BLaER1 treated with 17β-estradiol and CSF1 and Interleukin-3, amounts not matched to agents 10 nM and 100 nM (cell line): ENCODE measurements around the gene AFG1L.

Source experiments
- H3K27ac ChIP-seq, 11 experiments: shearing (Covaris generic); formaldehyde crosslinking; 2 replicates each; pipeline ENCODE4 v1.8.1; 2022
- H3K27me3 ChIP-seq, 11 experiments: shearing (Covaris generic); formaldehyde crosslinking; 2 replicates each; pipeline ENCODE4 v1.8.1; 2022
- H3K36me3 ChIP-seq, 11 experiments: shearing (Covaris generic); formaldehyde crosslinking; 2 replicates each; pipeline ENCODE4 v1.8.1; 2022
- H3K4me1 ChIP-seq, 10 experiments: shearing (Covaris generic); formaldehyde crosslinking; 2 replicates each; pipeline ENCODE4 v1.8.1; 2022
- H3K4me2 ChIP-seq, 11 experiments: shearing (Covaris generic); formaldehyde crosslinking; 2 replicates each; pipeline ENCODE4 v1.8.1; 2022
- H3K4me3 ChIP-seq, 10 experiments: shearing (Covaris generic); formaldehyde crosslinking; 2 replicates each; pipeline ENCODE4 v1.8.1; 2022
- H3K9ac ChIP-seq, 11 experiments: shearing (Covaris generic); formaldehyde crosslinking; 2 replicates each; pipeline ENCODE4 v1.8.1; 2022
- H3K9me3 ChIP-seq, 11 experiments: shearing (Covaris generic); formaldehyde crosslinking; replicated peaks in 1 of 11; 2 replicates each; pipeline ENCODE4 v1.8.1; 2022
- H4K20me1 ChIP-seq, 11 experiments: shearing (Covaris generic); formaldehyde crosslinking; 2 replicates each; pipeline ENCODE4 v1.8.1; 2022
- Cebpa-rat ChIP-seq, 11 experiments: shearing (Covaris generic); IDR thresholded peaks; 2 replicates each; pipeline ENCODE4 v1.8.1; 2022

AFG1L gene

DNA sequence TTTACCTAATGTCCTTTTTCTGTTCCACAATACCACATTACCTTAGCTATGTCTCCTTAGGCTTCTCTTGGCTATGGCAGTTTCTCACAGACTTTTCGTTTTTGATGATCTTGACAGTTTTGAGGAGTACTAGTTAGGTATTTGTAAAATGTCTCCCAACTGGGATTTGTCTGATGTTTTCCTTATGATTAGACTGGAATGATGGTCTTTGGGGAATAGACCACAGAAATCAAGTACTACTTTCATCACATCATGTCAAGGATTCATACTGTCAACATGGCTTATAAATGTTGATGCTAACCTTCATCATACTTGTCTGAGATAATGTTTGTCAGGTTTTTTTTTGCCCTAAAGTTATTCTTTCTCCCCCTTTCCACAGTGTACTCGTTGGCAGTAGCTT, 187.7 kb downstream of the AFG1L start:
- TF ChIP-seq Cebpa-rat (IDR thresholded peaks at IDR 0.05): no peak
- peaks cover 15 to 47% (median 23%) of the 10 kb centered on the region in 11 experiments; a peak in 20 of 22 replicates for H3K9me3 ChIP-seq
- no peak overlapping the region for H3K27ac ChIP-seq
- no peak overlapping the region for H3K9ac ChIP-seq
- H3K4me3 ChIP-seq: no peak overlapping the region
- no peak overlapping the region for H3K4me2 ChIP-seq
- peaks cover 4 to 70% (median 9%) of the 10 kb centered on the region in 11 experiments; a peak in 15 of 22 replicates for H3K36me3 ChIP-seq
- no peaks in the 10 kb centered on the region for H3K4me1 ChIP-seq
- H3K27me3 ChIP-seq: no peaks in the 10 kb centered on the region
- no peaks in the 10 kb centered on the region for H4K20me1 ChIP-seq

DNA sequence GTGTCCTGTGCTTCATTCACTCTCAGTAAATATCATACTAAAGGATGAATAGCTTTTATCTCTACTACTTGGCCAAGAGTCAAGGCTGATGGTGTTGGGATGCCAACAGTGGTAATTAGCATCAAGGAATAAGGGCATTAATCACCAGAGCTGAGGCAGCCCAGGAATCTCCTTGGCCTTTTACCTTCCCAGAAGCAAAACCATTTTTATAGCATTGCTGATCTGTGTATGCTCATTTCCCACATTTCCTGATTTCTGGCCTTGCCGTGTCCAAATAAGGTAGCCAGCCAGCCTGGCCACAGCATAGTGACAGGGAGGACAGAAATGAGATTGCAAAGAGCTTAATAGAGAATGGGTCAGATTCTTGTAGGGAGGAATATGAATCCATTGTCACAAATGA, 189.2 kb downstream of the AFG1L start:
- no peak for TF ChIP-seq Cebpa-rat (IDR thresholded peaks at IDR 0.05)

DNA sequence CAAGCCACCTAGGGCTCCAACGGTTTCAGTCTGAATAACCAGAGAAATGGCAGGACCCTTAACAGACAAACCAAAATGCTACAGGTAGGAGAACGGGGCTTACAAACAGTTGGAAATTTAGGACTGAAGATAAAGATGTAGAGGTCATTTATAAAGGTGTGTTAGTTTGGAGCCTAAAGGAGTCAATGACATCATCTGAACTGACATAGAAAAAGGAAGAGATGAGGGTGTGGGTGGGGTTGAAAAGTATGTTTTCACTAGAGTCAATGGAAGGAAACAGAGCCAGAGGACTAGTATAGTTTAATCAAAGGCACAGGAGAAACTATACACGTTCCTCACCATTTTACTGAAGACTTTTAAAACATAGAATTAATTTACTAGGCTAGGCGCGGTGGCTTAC, 194.8 kb downstream of the AFG1L start:
- Histone ChIP-seq H3K4me3 (no peak overlapping the region), H3K27me3 (no peaks in the 10 kb centered on the region), H3K4me2 (no peak overlapping the region), H3K36me3 (0 out of 22 replicates have a peak, but pooled peaks cover 0 to 6% (median 0%) of the 10 kb centered on the region in 11 experiments), H3K9ac (no peak overlapping the region), H3K27ac (no peak overlapping the region), H3K4me1 (no peaks in the 10 kb centered on the region), H3K9me3 (no peaks in the 10 kb centered on the region), H4K20me1 (no peaks in the 10 kb centered on the region; a peak in 1 of 22 replicates)
- no peak for TF ChIP-seq Cebpa-rat (IDR thresholded peaks at IDR 0.05)

More for the DNA sequence above, 189.2 kb downstream of the AFG1L start:
- H3K36me3 ChIP-seq: peaks cover 4 to 56% (median 7%) of the 10 kb centered on the region in 11 experiments; a peak in 15 of 22 replicates
- no peak overlapping the region for H3K27ac ChIP-seq
- no peaks in the 10 kb centered on the region for H3K27me3 ChIP-seq
- no peak overlapping the region for H3K4me3 ChIP-seq
- no peak overlapping the region for H3K4me2 ChIP-seq
- peaks cover 15 to 47% (median 23%) of the 10 kb centered on the region in 11 experiments; a peak in 20 of 22 replicates for H3K9me3 ChIP-seq
- H3K9ac ChIP-seq: no peak overlapping the region
- H3K4me1 ChIP-seq: no peaks in the 10 kb centered on the region
- H4K20me1 ChIP-seq: no peaks in the 10 kb centered on the region

DNA sequence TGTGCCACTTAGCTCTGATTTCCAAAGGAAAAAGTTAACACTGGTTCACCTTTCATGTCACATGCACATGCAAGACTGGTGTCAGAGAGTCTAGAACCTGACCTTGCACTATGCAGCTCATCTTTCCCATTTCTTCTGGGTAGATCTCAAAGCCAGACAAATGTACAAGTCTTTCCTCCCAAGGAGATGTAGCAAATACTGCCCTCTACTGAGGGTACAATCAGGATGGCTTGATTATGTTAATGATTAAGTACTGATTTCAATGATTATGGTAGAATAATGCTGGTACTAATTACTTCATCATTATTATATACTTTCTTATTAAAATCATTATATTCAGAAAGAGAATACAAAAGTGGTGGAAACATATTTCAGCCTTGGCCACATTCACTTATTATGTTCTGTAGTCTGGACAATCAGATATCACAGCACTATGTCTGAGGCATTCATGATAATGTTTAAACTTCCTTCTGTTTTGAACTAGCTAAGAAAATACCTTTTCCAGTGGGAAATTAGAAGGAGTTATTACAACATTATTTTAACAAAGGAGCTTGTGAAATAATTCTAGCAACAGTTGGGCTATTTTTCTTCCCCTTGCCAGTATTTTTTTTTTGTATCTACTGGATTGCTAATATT, 197.4 kb downstream of the AFG1L start:
- H3K9ac ChIP-seq: no peak overlapping the region
- H3K36me3 ChIP-seq: 0 out of 22 replicates have a peak, but pooled peaks cover 0 to 6% (median 0%) of the 10 kb centered on the region in 11 experiments
- no peak overlapping the region for H3K27ac ChIP-seq
- H3K4me2 ChIP-seq: no peak overlapping the region
- no peaks in the 10 kb centered on the region for H3K27me3 ChIP-seq
- no peaks in the 10 kb centered on the region; a peak in 1 of 22 replicates for H4K20me1 ChIP-seq
- H3K4me1 ChIP-seq: no peaks in the 10 kb centered on the region
- no peaks in the 10 kb centered on the region for H3K9me3 ChIP-seq
- TF ChIP-seq Cebpa-rat (IDR thresholded peaks at IDR 0.05): no peak
- H3K4me3 ChIP-seq: no peak overlapping the region

DNA sequence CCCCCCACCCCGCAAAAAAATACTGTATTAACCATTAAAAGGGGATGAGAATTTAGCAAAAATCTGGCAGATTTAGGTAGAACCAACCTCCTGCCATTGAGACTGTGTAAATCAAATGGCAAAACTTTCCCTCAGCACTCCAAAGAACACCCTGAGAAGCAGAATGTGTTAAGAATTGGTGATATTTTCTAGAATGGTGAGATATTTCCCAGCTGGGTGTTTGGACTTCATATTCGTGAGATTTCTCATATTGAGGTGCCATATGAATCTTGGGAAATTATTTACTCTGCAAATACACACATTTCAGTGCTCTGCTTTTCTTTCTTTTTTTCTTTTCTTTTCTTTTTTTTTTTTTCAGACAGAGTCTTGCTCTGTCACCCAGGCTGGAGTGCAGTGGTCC, 199.6 kb downstream of the AFG1L start:
- Histone ChIP-seq H3K4me1 (no peaks in the 10 kb centered on the region), H3K27ac (no peak overlapping the region), H3K4me2 (no peak overlapping the region), H3K27me3 (no peaks in the 10 kb centered on the region), H3K4me3 (no peak overlapping the region), H3K36me3 (peaks cover 0 to 7% (median 4%) of the 10 kb centered on the region in 11 experiments; a peak in 8 of 22 replicates), H3K9me3 (no peaks in the 10 kb centered on the region), H4K20me1 (no peaks in the 10 kb centered on the region; a peak in 1 of 22 replicates), H3K9ac (no peak overlapping the region)
- no peak for TF ChIP-seq Cebpa-rat (IDR thresholded peaks at IDR 0.05)

DNA sequence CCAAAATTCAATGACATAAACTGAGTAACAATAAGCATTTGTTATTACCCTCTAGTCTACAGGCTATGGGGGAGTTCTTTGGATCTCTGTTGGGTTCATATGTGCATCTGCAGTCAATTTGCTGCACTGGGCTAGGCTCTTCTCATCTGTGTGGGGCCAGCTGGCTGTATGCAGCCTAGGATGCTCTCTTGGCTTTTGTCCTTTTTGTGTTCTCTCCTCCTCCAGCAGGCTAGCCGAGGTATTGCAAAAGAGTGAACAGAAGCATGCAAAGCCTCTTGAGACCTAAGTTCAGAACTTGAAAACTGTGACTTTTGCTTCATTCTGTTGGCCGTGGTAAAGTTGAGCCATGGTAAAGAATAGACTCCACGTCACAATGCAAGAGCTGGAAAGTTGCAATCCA, 203.0 kb downstream of the AFG1L start:
- Histone ChIP-seq H3K36me3 (peaks cover 0 to 12% (median 5%) of the 10 kb centered on the region in 11 experiments; a peak in 10 of 22 replicates), H3K9me3 (peaks cover 0 to 6% (median 0%) of the 10 kb centered on the region in 11 experiments; a peak in 1 of 22 replicates), H3K9ac (no peak overlapping the region), H3K27me3 (no peaks in the 10 kb centered on the region), H3K27ac (no peak overlapping the region), H3K4me1 (no peaks in the 10 kb centered on the region), H3K4me3 (no peak overlapping the region), H3K4me2 (no peak overlapping the region), H4K20me1 (no peaks in the 10 kb centered on the region)
- TF ChIP-seq Cebpa-rat (IDR thresholded peaks at IDR 0.05): no peak

DNA sequence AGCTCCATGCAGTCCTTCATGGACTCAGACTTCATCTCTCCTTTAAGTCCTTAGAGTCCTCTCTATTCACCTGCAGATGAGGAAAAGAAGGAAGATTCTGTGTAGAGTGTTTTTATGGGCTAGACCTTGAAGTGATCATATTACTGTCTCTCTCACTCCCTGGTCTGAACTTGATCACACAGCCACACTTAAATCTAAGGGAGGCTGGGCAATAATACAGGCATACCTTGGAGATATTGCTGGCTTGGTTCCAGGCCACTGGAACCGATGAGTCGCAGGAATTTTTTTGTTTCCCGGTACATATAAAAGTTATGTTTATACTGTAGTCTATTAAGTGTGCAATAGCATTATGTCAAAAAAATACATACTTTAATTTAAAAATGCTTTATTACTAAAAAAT, 206.7 kb downstream of the AFG1L start:
- no peak overlapping the region for H3K27ac ChIP-seq
- H4K20me1 ChIP-seq: no peaks in the 10 kb centered on the region
- H3K4me2 ChIP-seq: no peak overlapping the region

DNA sequence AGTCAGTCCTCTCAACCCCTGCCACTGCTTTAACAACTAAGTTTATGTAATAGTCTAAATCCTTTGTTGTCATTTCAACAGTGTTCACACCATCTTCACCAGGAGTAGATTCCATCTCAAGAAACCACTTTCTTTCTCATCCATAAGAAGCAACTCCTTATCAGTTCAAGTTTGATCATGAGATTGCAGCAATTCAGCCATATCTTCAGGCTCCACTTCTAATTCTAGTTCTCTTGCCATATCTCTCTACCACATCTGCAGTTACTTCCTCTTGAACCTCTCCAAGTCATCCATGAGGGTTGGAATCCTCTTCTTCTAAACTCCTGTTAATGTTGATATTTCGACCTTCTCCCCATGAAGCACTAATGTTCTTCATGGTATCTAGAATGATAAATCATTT, 208.0 kb downstream of the AFG1L start:
- no peak overlapping the region for H3K4me3 ChIP-seq
- peaks cover 0 to 9% (median 0%) of the 10 kb centered on the region in 11 experiments; a peak in 3 of 22 replicates for H3K9me3 ChIP-seq
- peaks cover 0 to 21% (median 6%) of the 10 kb centered on the region in 11 experiments; a peak in 11 of 22 replicates for H3K36me3 ChIP-seq
- H3K27me3 ChIP-seq: no peaks in the 10 kb centered on the region
- H3K4me2 ChIP-seq: no peak overlapping the region
- H4K20me1 ChIP-seq: no peaks in the 10 kb centered on the region
- H3K27ac ChIP-seq: no peak overlapping the region
- H3K9ac ChIP-seq: no peak overlapping the region
- TF ChIP-seq Cebpa-rat (IDR thresholded peaks at IDR 0.05): no peak
- no peaks in the 10 kb centered on the region for H3K4me1 ChIP-seq

More for the DNA sequence above, 206.7 kb downstream of the AFG1L start:
- Histone ChIP-seq H3K4me1 (no peaks in the 10 kb centered on the region), H3K36me3 (peaks cover 0 to 21% (median 5%) of the 10 kb centered on the region in 11 experiments; a peak in 11 of 22 replicates), H3K4me3 (no peak overlapping the region), H3K9me3 (peaks cover 0 to 9% (median 0%) of the 10 kb centered on the region in 11 experiments; a peak in 3 of 22 replicates), H3K27me3 (no peaks in the 10 kb centered on the region), H3K9ac (no peak overlapping the region)
- no peak for TF ChIP-seq Cebpa-rat (IDR thresholded peaks at IDR 0.05)

DNA sequence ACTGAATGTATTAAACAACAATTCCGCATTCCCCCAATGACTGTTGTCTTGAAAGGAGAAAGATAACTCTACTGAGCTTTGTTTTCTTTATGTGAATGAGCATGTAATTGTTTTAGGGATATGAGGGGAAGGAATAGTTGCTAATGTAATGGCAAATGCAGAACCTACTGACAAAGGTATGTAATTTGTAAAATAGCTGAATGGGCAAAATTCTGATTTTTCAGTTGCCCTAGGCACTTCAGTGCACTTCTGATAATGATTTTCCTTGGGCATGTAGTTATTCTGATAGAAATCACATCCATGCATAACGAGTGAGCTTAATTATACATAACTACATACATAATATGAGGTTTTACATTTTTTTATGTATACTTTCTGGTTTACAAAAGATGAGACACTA, 212.5 kb downstream of the AFG1L start:
- TF ChIP-seq Cebpa-rat (IDR thresholded peaks at IDR 0.05): no peak
- H3K4me1 ChIP-seq: peaks cover 0 to 11% (median 0%) of the 10 kb centered on the region in 10 experiments; a peak in 4 of 20 replicates

More for the DNA sequence above, 212.5 kb downstream of the AFG1L start:
- no peak overlapping the region for H3K27ac ChIP-seq
- no peaks in the 10 kb centered on the region for H4K20me1 ChIP-seq
- H3K4me3 ChIP-seq: no peak overlapping the region
- H3K4me2 ChIP-seq: no peak overlapping the region
- H3K9ac ChIP-seq: no peak overlapping the region
- H3K27me3 ChIP-seq: no peaks in the 10 kb centered on the region
- H3K9me3 ChIP-seq: peaks cover 0 to 14% (median 5%) of the 10 kb centered on the region in 11 experiments; a peak in 13 of 22 replicates
- peaks cover 0 to 21% (median 3%) of the 10 kb centered on the region in 11 experiments; a peak in 10 of 22 replicates for H3K36me3 ChIP-seq
